K562 (cell line): ENCODE data around the gene SF3B4. TPM values are rescaled to one million over a fixed set of nuclear protein-coding genes. Genes with fewer than 3 reads are reported as not detected.
"Not testable (repeated sequence)": the region's sequence is repeated elsewhere in the genome, so short reads cannot be mapped to it uniquely, and the experiment has no call there.

Experiments
- ATAC-seq: fragments of 200-7000 bp; cut with Tn5 transposase; 3 replicates; pipeline ENCODE4 v1.9.1; 2020; ENCODE audit warnings: moderate library complexity
- BruUV-seq: library from RNA; stranded (reverse); fragments of 400-500 nt; replicated peaks from 2 replicates; lab custom pipeline; 2021; lab: Mats Ljungman, UMichigan
- CTCF ChIA-PET: fragments of 300-600 bp; formaldehyde crosslinking; extraction: SDS; loops from one replicate; lab custom pipeline; 2021; ENCODE audit warnings: low intra/inter-chr PET ratio; lab: Yijun Ruan, JAX
- POLR2A ChIA-PET: fragments of 300-600, 350-650 bp; sonication (Branson Sonifier 250); formaldehyde crosslinking; extraction: SDS; loops from one replicate; lab custom pipeline; 2021; ENCODE audit warnings: antibody characterized with exemption, inconsistent platforms; lab: Yijun Ruan, JAX
- DNase-seq, 4 experiments: peaks; one replicate each; pipeline versions ENCODE4 v3.0.0 to v3.0.0-alpha.2; 2011 to 2018; ENCODE audit warnings: low spot score in 3 of 4, mixed read lengths in 3 of 4; ENCODE audit errors: extremely low read depth in 1 of 4
- FAIRE-seq: peaks from 2 replicates; lab custom pipeline; 2011; peaks lifted over from hg19 to GRCh38; lab: Jason Lieb, UNC
- H2AFZ ChIP-seq: 2 replicates; pipeline ENCODE4 v1.6.0; 2011; ENCODE audit warnings: low read depth, low read length, control low read depth, inconsistent platforms
- H3K27ac ChIP-seq: fragments of 200-600 bp; 3 replicates; pipeline ENCODE4 v1.8.0; 2011; ENCODE audit warnings: low read depth, mild to moderate bottlenecking, control low read depth, inconsistent platforms, low read length, moderate library complexity, mixed read lengths; ENCODE audit errors: extremely low read depth
- H3K27me3 ChIP-seq, 2 experiments: fragments of 300-600 bp in 1 of 2; 2 replicates in 1 of 2; 3 replicates in 1 of 2; pipeline versions ENCODE4 v1.6.0 to v1.8.0; 2011; ENCODE audit warnings: inconsistent platforms in 2 of 2, low read length in 2 of 2, mild to moderate bottlenecking in 1 of 2, mixed read lengths in 1 of 2, moderate library complexity in 1 of 2; ENCODE audit not compliant: control insufficient read depth in 2 of 2, insufficient read depth in 2 of 2
- H3K36me3 ChIP-seq: fragments of 300-600 bp; 3 replicates; pipeline ENCODE4 v1.8.0; 2011; ENCODE audit warnings: mild to moderate bottlenecking, low read length, inconsistent platforms; ENCODE audit not compliant: control insufficient read depth, insufficient read depth
- H3K4me1 ChIP-seq, 2 experiments: fragments of 200-600 bp in 1 of 2; replicated peaks in 1 of 2; 2 replicates in 1 of 2; 3 replicates in 1 of 2; pipeline versions ENCODE4 v1.5.1 to v1.8.0; 2011; ENCODE audit warnings: inconsistent platforms in 2 of 2, low read length in 2 of 2, mild to moderate bottlenecking in 1 of 2, mixed read lengths in 1 of 2, moderate library complexity in 1 of 2; ENCODE audit not compliant: control insufficient read depth in 2 of 2, insufficient read depth in 2 of 2
- H3K4me2 ChIP-seq: 2 replicates; pipeline ENCODE4 v1.6.1; 2011; ENCODE audit warnings: low read length, control low read depth, inconsistent platforms, mixed read lengths; ENCODE audit not compliant: insufficient read depth
- H3K4me3 ChIP-seq: fragments of 200-600 bp; sonication (generic), shearing (Covaris generic); 2 replicates; pipeline ENCODE4 v1.5.1; 2016; ENCODE audit warnings: control low read depth, inconsistent platforms
- H3K79me2 ChIP-seq: fragments of 200-600 bp; 3 replicates; pipeline ENCODE4 v1.8.0; 2011; ENCODE audit warnings: low read length, inconsistent platforms; ENCODE audit not compliant: control insufficient read depth, insufficient read depth
- H3K9ac ChIP-seq, 2 experiments: 2 replicates each; pipeline versions ENCODE4 v1.6.0 to v1.6.1; 2011; ENCODE audit warnings: low read depth in 2 of 2, low read length in 2 of 2, control low read depth in 1 of 2, inconsistent platforms in 1 of 2, mild to moderate bottlenecking in 1 of 2, mixed read lengths in 1 of 2; ENCODE audit not compliant: insufficient read depth in 1 of 2
- H3K9me1 ChIP-seq: one replicate; pipeline ENCODE4 v1.6.0; 2011; ENCODE audit warnings: inconsistent platforms, mild to moderate bottlenecking, low read length, moderate library complexity; ENCODE audit not compliant: control insufficient read depth, insufficient read depth
- H3K9me3 ChIP-seq: replicated peaks from 2 replicates; pipeline ENCODE4 v1.5.1; 2011; ENCODE audit warnings: low read depth, low read length, inconsistent platforms; ENCODE audit not compliant: control insufficient read depth, insufficient read depth
- H4K20me1 ChIP-seq: replicated peaks from 2 replicates; pipeline ENCODE4 v1.6.1; 2011; ENCODE audit warnings: low read length, inconsistent platforms, mixed read lengths; ENCODE audit not compliant: control insufficient read depth, insufficient read depth
- ATF1 ChIP-seq, 2 experiments: fragments of 450-650 bp in 1 of 2; IDR thresholded peaks; 2 replicates each; pipeline ENCODE4 v1.6.1; 2016; ENCODE audit warnings: missing compliant biosample characterization in 1 of 2, missing genetic modification characterization in 1 of 2
- CEBPB ChIP-seq: fragments of 450-650 bp; IDR thresholded peaks from 2 replicates; pipeline ENCODE4 v1.6.1; 2016; ENCODE audit warnings: missing genetic modification characterization, missing compliant biosample characterization
- CREM ChIP-seq: IDR thresholded peaks from 2 replicates; pipeline ENCODE4 v1.6.1; 2014; ENCODE audit warnings: antibody characterized with exemption, low read depth
- MAFK ChIP-seq: IDR thresholded peaks from 2 replicates; pipeline ENCODE4 v1.6.1; 2011; ENCODE audit warnings: low read length, improper control_type of control experiment
- NCOR1 ChIP-seq: fragments of 450-650 bp; IDR thresholded peaks from 2 replicates; pipeline ENCODE4 v1.6.1; 2016; ENCODE audit warnings: mild to moderate bottlenecking, moderate library complexity
- POLR2B ChIP-seq: fragments of 450-650 bp; IDR thresholded peaks from 2 replicates; pipeline ENCODE4 v1.6.1; 2018; ENCODE audit warnings: low read depth; ENCODE audit not compliant: partially characterized antibody
- PPARD ChIP-seq: fragments of 250-450 bp; sonication (Bioruptor Pico); IDR thresholded peaks from 2 replicates; pipeline ENCODE4 v1.8.0; 2022; ENCODE audit warnings: inconsistent platforms, mild to moderate bottlenecking, moderate library complexity
- RBM17 ChIP-seq: fragments of 200-400 bp; formaldehyde crosslinking; IDR thresholded peaks from 2 replicates; pipeline ENCODE4 v1.6.1; 2017; ENCODE audit warnings: low read depth, mild to moderate bottlenecking, low read length, borderline replicate concordance
- SMC3 ChIP-seq: conservative IDR thresholded peaks from 2 replicates; pipeline ENCODE4 v1.6.1; 2011; ENCODE audit warnings: low read depth, low read length, improper control_type of control experiment; ENCODE audit not compliant: insufficient read depth
- SNRNP70 ChIP-seq: fragments of 200-400 bp; formaldehyde crosslinking; optimal IDR thresholded peaks from 2 replicates; pipeline ENCODE3; 2017; ENCODE audit warnings: low read depth, low read length
- TBP ChIP-seq: optimal IDR thresholded peaks from 2 replicates; pipeline ENCODE3; 2011; ENCODE audit warnings: low read depth, low read length, improper control_type of control experiment
- TFAM ChIP-seq: fragments of 250-450 bp; sonication (Bioruptor Pico); conservative IDR thresholded peaks from 2 replicates; pipeline ENCODE4 v1.5.0; 2021; ENCODE audit warnings: mild to moderate bottlenecking, moderate library complexity
- ZNF239 ChIP-seq: fragments of 250-450 bp; sonication (Bioruptor Pico); IDR thresholded peaks from 2 replicates; pipeline ENCODE4 v1.4.0; 2020; ENCODE audit warnings: mild to moderate bottlenecking
- ZNF584 ChIP-seq: fragments of 200-800 bp; sonication (Bioruptor generic); IDR thresholded peaks from 2 replicates; pipeline ENCODE4 v1.6.1; 2016; ENCODE audit warnings: low read depth, mild to moderate bottlenecking, missing genetic modification characterization, missing compliant biosample characterization
- WGBS: fragments of 100-300 bp; shearing (Covaris generic); methylation state at CpG from one replicate; pipeline ENCODE4 v1.1.6; 2016; ENCODE audit warnings: low coverage, mixed read lengths; ENCODE audit not compliant: insufficient coverage; ENCODE audit errors: missing lambda C conversion rate; 5-methylcytosine and 5-hydroxymethylcytosine counted together
- in situ Hi-C: fragments of 300-500 bp; cut with MboI; formaldehyde crosslinking; loops from 4 replicates; pipeline ENCODE4 v1.15.0; 2018; ENCODE audit warnings: inconsistent platforms, mixed read lengths
- intact Hi-C: fragments of 100-400 bp; cut with micrococcal nuclease; formaldehyde crosslinking; loops from 2 replicates; pipeline ENCODE4 v1.14.2; 2022
- polyA plus RNA-seq, 8 experiments: library from polyadenylated mRNA; depleted of rRNA in 4 of 8; stranded (reverse) in 5 of 8; unstranded in 3 of 8; fragments of >200 nt; fragmentation: Nextera tagmentation in 2 of 8; fragmentation: Illumina TruSeq in 1 of 8; extraction: Ambion mirVana in 2 of 8; extraction: Trizol in 1 of 8; gene quantifications; 2 replicates each; pipeline versions ENCODE4 v1.2.1 to v1.2.3, GENCODE V29; 2011 to 2014; ENCODE audit warnings: inconsistent platforms in 1 of 8, missing spikeins in 1 of 8
- total RNA-seq, 7 experiments: library from RNA; depleted of rRNA in 6 of 7; stranded (reverse); fragments of >200 nt in 6 of 7; fragmentation: Illumina TruSeq in 2 of 7; extraction: Trizol in 2 of 7; gene quantifications; 2 replicates each; pipeline versions ENCODE4 v1.2.1 to v1.2.3, GENCODE V29; 2011 to 2021; ENCODE audit warnings: low replicate concordance in 1 of 7
- TF ChIP-seq, protein P1 (sequence below), 3 experiments: fragments of 200-800 bp in 1 of 3; fragments of 250-450 bp in 1 of 3; fragments of 450-650 bp in 1 of 3; sonication (Bioruptor Pico) in 1 of 3; sonication (Bioruptor generic) in 1 of 3; formaldehyde crosslinking in 1 of 3; IDR thresholded peaks; 2 replicates each; pipeline versions ENCODE4 v1.6.1 to v1.8.0; 2016 to 2022; ENCODE audit warnings: mild to moderate bottlenecking in 2 of 3, missing genetic modification characterization in 2 of 3, missing compliant biosample characterization in 1 of 3, moderate library complexity in 1 of 3

The SF3B4 gene
- total and polyA plus RNA-seq, 9 of the 15 experiments (the other 6 are each of a cell fraction or from before 2014, with no cell fraction given), result 3.0 to 88.0 (median 26.1) TPM

DNA sequence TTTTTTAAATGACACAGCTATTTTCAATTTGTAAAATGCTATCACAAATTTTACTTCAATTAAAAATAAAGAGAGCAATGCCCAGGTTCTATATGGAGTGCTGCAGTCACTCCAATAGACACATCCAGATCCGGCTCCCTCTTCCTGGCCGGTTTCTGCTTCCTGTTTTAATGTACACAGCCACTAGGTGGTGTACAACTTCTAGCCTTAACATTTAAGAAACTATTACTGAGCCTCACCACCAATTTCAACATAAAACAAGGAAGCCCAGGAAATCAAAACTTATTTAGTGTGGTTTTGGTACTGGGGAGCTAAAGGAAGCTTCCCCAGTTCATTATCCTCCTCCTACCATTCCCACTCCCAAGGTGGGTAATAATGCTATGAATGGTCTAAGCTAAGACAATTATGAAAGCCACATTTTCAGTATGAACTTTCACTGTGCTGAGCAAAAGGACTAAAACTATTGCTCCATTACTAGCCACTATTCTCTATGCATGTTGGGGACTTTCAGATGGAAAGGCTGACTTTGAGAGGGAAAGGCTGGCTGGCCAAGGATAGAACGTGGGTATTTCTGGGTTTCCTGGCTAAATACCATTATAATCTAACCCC, 34.5 kb upstream of the SF3B4 start (continued):
- TF ChIP-seq, protein P1, sequence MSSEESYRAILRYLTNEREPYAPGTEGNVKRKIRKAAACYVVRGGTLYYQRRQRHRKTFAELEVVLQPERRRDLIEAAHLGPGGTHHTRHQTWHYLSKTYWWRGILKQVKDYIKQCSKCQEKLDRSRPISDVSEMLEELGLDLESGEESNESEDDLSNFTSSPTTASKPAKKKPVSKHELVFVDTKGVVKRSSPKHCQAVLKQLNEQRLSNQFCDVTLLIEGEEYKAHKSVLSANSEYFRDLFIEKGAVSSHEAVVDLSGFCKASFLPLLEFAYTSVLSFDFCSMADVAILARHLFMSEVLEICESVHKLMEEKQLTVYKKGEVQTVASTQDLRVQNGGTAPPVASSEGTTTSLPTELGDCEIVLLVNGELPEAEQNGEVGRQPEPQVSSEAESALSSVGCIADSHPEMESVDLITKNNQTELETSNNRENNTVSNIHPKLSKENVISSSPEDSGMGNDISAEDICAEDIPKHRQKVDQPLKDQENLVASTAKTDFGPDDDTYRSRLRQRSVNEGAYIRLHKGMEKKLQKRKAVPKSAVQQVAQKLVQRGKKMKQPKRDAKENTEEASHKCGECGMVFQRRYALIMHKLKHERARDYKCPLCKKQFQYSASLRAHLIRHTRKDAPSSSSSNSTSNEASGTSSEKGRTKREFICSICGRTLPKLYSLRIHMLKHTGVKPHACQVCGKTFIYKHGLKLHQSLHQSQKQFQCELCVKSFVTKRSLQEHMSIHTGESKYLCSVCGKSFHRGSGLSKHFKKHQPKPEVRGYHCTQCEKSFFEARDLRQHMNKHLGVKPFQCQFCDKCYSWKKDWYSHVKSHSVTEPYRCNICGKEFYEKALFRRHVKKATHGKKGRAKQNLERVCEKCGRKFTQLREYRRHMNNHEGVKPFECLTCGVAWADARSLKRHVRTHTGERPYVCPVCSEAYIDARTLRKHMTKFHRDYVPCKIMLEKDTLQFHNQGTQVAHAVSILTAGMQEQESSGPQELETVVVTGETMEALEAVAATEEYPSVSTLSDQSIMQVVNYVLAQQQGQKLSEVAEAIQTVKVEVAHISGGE (CRISPR knock-in tag; IDR thresholded peaks at IDR 0.05), result 0 out of 6 replicates have a peak, but pooled peaks of 1 of the 3 experiments have one; percentile 32
- no peak for TF ChIP-seq MAFK
- TF ChIP-seq CEBPB (tag), result peak; percentile 74
- no peak for TF ChIP-seq NCOR1
- TF ChIP-seq PPARD (CRISPR knock-in tag), result no peak
- TF ChIP-seq ATF1 (CRISPR knock-in tag; IDR thresholded peaks at IDR 0.05), result no peak
- TF ChIP-seq ATF1 (tag; IDR thresholded peaks at IDR 0.05), result no peak
- no peak for TF ChIP-seq CREM
- TF ChIP-seq ZNF584 (CRISPR knock-in tag), result no peak
- TF ChIP-seq ZNF239, result no peak
- TF ChIP-seq SMC3, result peak; percentile 56
- no peak for TF ChIP-seq SNRNP70
- TF ChIP-seq TFAM (CRISPR knock-in tag), result no peak
- no peak for TF ChIP-seq RBM17
- TF ChIP-seq TBP, result no peak
- TF ChIP-seq POLR2B, result no peak

GRCh38 chr1:149957548-149957947, 29.9 kb upstream of the SF3B4 start:
- DNase-seq, H4K20me1 ChIP-seq, H3K9me3 ChIP-seq, H3K4me3 ChIP-seq, FAIRE-seq, intact Hi-C loops, H3K9ac ChIP-seq, H3K27me3 ChIP-seq, H3K27ac ChIP-seq, H3K79me2 ChIP-seq, BruUV-seq, H3K4me1 ChIP-seq, ATAC-seq, H2AFZ ChIP-seq, CTCF ChIA-PET, H3K4me2 ChIP-seq, in situ Hi-C loops, H3K9me1 ChIP-seq: not testable (repeated sequence)
- H3K36me3 ChIP-seq, result peaks cover 43% of the 10 kb centered on the region
- POLR2A ChIA-PET, result interaction anchor here (0.7 kb wide), 1 partner anchor 10 kb away, joined by 3 read pairs; no protein-coding TSS in a partner anchor
- 96% methylated on average over 11 of the region's 14 CpGs for WGBS
